Keratinocyte (primary cell): ENCODE results near the gene ERCC1. TPM values are rescaled to one million over a fixed set of nuclear protein-coding genes. Genes with fewer than 3 reads are reported as not detected.

Experiments
- DNase-seq: peaks from one replicate; pipeline ENCODE4 v3.0.0-alpha.2; 2011; ENCODE audit warnings: low read depth, missing footprints, low spot score
- FAIRE-seq: peaks from 2 replicates; lab custom pipeline; 2011; peaks lifted over from hg19 to GRCh38; lab: Jason Lieb, UNC
- H2AFZ ChIP-seq: 2 replicates; pipeline ENCODE4 v1.6.0; 2012; ENCODE audit warnings: low read length, control low read depth, inconsistent platforms; ENCODE audit not compliant: control insufficient read depth
- H3K27ac ChIP-seq: 2 replicates; pipeline ENCODE4 v1.5.1; 2011; ENCODE audit warnings: low read length; ENCODE audit not compliant: control insufficient read depth, insufficient read depth
- H3K27me3 ChIP-seq: 3 replicates; pipeline ENCODE4 v1.6.0; 2011; ENCODE audit warnings: low read length; ENCODE audit not compliant: control insufficient read depth, insufficient read depth; ENCODE audit errors: extremely low read depth
- H3K36me3 ChIP-seq, 2 experiments: 2 replicates in 1 of 2; 3 replicates in 1 of 2; pipeline ENCODE4 v1.5.1; 2011; ENCODE audit warnings: low read length in 2 of 2, mild to moderate bottlenecking in 1 of 2; ENCODE audit not compliant: control insufficient read depth in 2 of 2, insufficient read depth in 2 of 2; ENCODE audit errors: extremely low read depth in 1 of 2
- H3K4me1 ChIP-seq: 3 replicates; pipeline ENCODE4 v1.5.1; 2011; ENCODE audit warnings: low read length; ENCODE audit not compliant: control insufficient read depth, insufficient read depth; ENCODE audit errors: extremely low read depth
- H3K4me2 ChIP-seq: 3 replicates; pipeline ENCODE4 v1.6.0; 2011; ENCODE audit warnings: low read depth, low read length; ENCODE audit not compliant: control insufficient read depth, insufficient read depth; ENCODE audit errors: extremely low read depth
- H3K4me3 ChIP-seq, 3 experiments: fragments of 200-600 bp in 1 of 3; sonication (generic) in 1 of 3; 2 replicates in 2 of 3; 3 replicates in 1 of 3; pipeline ENCODE4 v1.5.1; 2011 to 2016; ENCODE audit warnings: low read length in 3 of 3, mild to moderate bottlenecking in 3 of 3, control low read depth in 2 of 3, inconsistent platforms in 1 of 3, low read depth in 1 of 3, mixed read lengths in 1 of 3, mixed run types in 1 of 3, moderate library complexity in 1 of 3; ENCODE audit not compliant: control insufficient read depth in 2 of 3, insufficient read depth in 2 of 3; ENCODE audit errors: extremely low read depth in 1 of 3
- H3K79me2 ChIP-seq: 2 replicates; pipeline ENCODE4 v1.6.0; 2012; ENCODE audit warnings: low read length; ENCODE audit not compliant: control insufficient read depth, insufficient read depth
- H3K9ac ChIP-seq: 3 replicates; pipeline ENCODE4 v1.6.0; 2011; ENCODE audit warnings: low read length; ENCODE audit not compliant: control insufficient read depth, insufficient read depth; ENCODE audit errors: extremely low read depth
- H3K9me1 ChIP-seq: 3 replicates; pipeline ENCODE4 v1.6.0; 2011; ENCODE audit warnings: low read length; ENCODE audit not compliant: control insufficient read depth, insufficient read depth; ENCODE audit errors: extremely low read depth
- H3K9me3 ChIP-seq: 2 replicates; pipeline ENCODE4 v1.5.1; 2012; ENCODE audit warnings: low read depth, low read length; ENCODE audit not compliant: control insufficient read depth
- H4K20me1 ChIP-seq: 3 replicates; pipeline ENCODE4 v1.6.0; 2011; ENCODE audit warnings: low read length; ENCODE audit not compliant: control insufficient read depth, insufficient read depth; ENCODE audit errors: extremely low read depth
- EZH2 ChIP-seq: IDR thresholded peaks from one replicate; pipeline ENCODE4 v1.6.1; 2012; ENCODE audit warnings: inconsistent platforms, mild to moderate bottlenecking, low read length, moderate library complexity
- dilution Hi-C: fragments of 300-500 bp; cut with MboI; formaldehyde crosslinking; loops from one replicate; pipeline ENCODE4 v1.7.0; 2020; ENCODE audit warnings: low sequenced_read_pairs; ENCODE audit not compliant: extremely low pct_ligation_motif_present
- polyA plus RNA-seq, 5 experiments: library from polyadenylated mRNA; depleted of rRNA in 3 of 5; stranded (reverse) in 3 of 5; stranded (forward) in 1 of 5; unstranded in 1 of 5; fragments of >200 nt; gene quantifications; 1 replicate in 1 of 5; 2 replicates in 3 of 5; 3 replicates in 1 of 5; pipeline versions ENCODE4 v1.2.1 to v1.2.3, GENCODE V29; 2011 to 2012; ENCODE audit warnings: missing spikeins in 2 of 5, low read depth in 1 of 5, low replicate concordance in 1 of 5
- TF ChIP-seq, protein P1 (sequence below), 3 experiments: IDR thresholded peaks in 1 of 3; conservative IDR thresholded peaks in 1 of 3; optimal IDR thresholded peaks in 1 of 3; 2 replicates in 2 of 3; 3 replicates in 1 of 3; pipeline versions ENCODE3 to v1.5.1; 2011; ENCODE audit warnings: low read length in 3 of 3, mild to moderate bottlenecking in 3 of 3, moderate library complexity in 2 of 3, control low read depth in 1 of 3, inconsistent platforms in 1 of 3; ENCODE audit not compliant: insufficient read depth in 2 of 3; ENCODE audit errors: extremely low read depth in 1 of 3

ERCC1 gene
- polyA plus RNA-seq, 1 donor (not counting 4 experiments of a cell fraction or from before 2014, with no cell fraction given): 175 TPM

DNA sequence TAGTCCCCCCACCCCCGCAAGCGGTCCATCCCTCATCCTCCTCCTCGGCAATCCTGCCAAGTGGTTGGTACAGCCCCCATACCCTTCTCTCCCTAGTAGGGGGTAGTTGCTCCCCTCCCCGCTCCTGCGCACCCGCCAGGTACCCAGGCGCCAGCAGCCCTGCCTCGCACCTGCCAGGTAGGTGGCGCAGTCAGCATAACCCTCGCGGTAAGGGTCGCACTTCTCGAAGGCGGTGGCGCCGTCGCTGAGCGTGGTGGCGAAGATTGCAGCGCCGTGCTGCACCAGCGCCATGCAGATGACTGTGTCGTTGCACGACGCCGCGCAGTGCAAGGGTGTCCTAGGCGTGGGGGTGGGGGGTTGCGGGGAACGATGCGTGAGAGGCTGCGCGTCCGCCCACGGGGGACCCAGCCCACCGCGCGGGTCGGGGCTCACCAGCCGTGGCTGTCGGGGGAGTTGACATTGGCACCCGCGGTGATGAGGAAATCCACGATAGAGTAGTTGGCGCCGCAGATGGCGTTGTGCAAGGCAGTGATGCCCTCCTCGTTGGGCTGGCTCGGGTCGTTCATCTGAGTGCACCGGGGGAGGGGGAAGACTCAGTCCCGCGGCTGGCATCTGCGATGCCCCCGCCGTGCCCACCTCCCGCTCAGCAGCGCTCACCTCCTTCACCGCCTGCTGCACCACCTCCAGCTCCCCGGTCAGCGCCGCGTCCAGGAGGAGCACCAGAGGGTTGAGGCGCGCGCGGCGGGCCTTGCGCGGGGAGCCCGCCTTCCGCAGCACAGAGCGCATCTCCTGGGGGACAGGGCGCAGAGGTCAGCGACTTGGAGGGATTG lies 38.1 kb downstream of the ERCC1 start:
- Histone ChIP-seq H3K9ac (no peak overlapping the region), H3K4me2 (no peak overlapping the region), H3K9me3 (no peaks in the 10 kb centered on the region), H2AFZ (no peak overlapping the region), H3K4me3 (no peak overlapping the region), H3K79me2 (peaks cover 8% of the 10 kb centered on the region), H3K27ac (no peak overlapping the region), H3K27me3 (no peaks in the 10 kb centered on the region), H4K20me1 (no peaks in the 10 kb centered on the region), H3K9me1 (no peaks in the 10 kb centered on the region), H3K36me3 (peaks cover 18 to 23% of the 10 kb centered on the region in 2 experiments), H3K4me1 (no peaks in the 10 kb centered on the region)
- no peak for FAIRE-seq
- no peak for DNase-seq
- dilution Hi-C loops: no loop called here
- TF ChIP-seq EZH2: no peak
- TF ChIP-seq, protein P1, sequence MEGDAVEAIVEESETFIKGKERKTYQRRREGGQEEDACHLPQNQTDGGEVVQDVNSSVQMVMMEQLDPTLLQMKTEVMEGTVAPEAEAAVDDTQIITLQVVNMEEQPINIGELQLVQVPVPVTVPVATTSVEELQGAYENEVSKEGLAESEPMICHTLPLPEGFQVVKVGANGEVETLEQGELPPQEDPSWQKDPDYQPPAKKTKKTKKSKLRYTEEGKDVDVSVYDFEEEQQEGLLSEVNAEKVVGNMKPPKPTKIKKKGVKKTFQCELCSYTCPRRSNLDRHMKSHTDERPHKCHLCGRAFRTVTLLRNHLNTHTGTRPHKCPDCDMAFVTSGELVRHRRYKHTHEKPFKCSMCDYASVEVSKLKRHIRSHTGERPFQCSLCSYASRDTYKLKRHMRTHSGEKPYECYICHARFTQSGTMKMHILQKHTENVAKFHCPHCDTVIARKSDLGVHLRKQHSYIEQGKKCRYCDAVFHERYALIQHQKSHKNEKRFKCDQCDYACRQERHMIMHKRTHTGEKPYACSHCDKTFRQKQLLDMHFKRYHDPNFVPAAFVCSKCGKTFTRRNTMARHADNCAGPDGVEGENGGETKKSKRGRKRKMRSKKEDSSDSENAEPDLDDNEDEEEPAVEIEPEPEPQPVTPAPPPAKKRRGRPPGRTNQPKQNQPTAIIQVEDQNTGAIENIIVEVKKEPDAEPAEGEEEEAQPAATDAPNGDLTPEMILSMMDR (optimal IDR thresholded peaks at IDR 0.05 in 1 of 3, IDR thresholded peaks at IDR 0.05 in 1 of 3, conservative IDR thresholded peaks at IDR 0.05 in 1 of 3; ENCODE audit: extremely low read depth in 1 of 3, insufficient read depth in 2 of 3, low read length in 3 of 3): no peak

DNA sequence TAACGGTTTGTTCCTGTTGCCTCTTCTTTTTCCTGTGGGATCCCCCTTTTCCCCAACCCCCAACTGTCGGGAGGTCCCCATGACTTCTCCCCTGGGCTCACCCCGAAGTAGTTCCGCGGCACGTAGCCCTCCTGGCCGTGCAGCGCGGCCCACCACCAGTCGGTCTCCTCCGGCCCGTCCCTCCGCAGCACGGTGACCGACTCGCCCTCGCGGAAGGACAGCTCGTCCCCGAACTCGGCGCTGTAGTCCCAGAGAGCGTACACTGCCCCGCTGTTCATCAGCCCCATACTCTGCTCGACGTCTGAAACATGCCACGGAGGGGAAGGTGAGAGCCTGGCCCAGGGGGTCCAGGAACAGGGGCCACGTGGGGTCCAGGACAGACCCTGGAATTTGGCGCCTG lies 41.3 kb downstream of the ERCC1 start:
- H3K9me1 ChIP-seq: no peaks in the 10 kb centered on the region
- H3K4me1 ChIP-seq: peaks cover 9% of the 10 kb centered on the region
- H3K4me2 ChIP-seq: no peak overlapping the region
- no peak for DNase-seq
- H4K20me1 ChIP-seq: no peaks in the 10 kb centered on the region
- peaks cover 19 to 25% of the 10 kb centered on the region in 2 experiments for H3K36me3 ChIP-seq
- no peak overlapping the region for H3K27ac ChIP-seq
- no peaks in the 10 kb centered on the region for H3K27me3 ChIP-seq
- no peak overlapping the region for H3K9ac ChIP-seq
- FAIRE-seq: no peak
- dilution Hi-C loops: no loop called here
- no peaks in the 10 kb centered on the region for H3K9me3 ChIP-seq
- no peak for TF ChIP-seq EZH2
- TF ChIP-seq, protein P1 (optimal IDR thresholded peaks at IDR 0.05 in 1 of 3, IDR thresholded peaks at IDR 0.05 in 1 of 3, conservative IDR thresholded peaks at IDR 0.05 in 1 of 3; ENCODE audit: extremely low read depth in 1 of 3, insufficient read depth in 2 of 3, low read length in 3 of 3): no peak
- no peak overlapping the region for H2AFZ ChIP-seq
- H3K4me3 ChIP-seq: no peak overlapping the region
- H3K79me2 ChIP-seq: peaks cover 8% of the 10 kb centered on the region
